Activated CD8-positive, alpha-beta memory T cell treated with anti-CD3 and anti-CD28 coated beads, Interleukin-2, amount 10 ng/mL, durations not matched to agents 7 days and 5 days (primary cell): ENCODE measurements around the gene HSF4. TPM values are rescaled to one million over a fixed set of nuclear protein-coding genes. Genes with fewer than 3 reads are reported as not detected.
"Not testable (repeated sequence)": the region's sequence is repeated elsewhere in the genome, so short reads cannot be mapped to it uniquely, and the experiment has no call there.

Experiments
- ATAC-seq: fragments of 150-1000 bp; cut with Tn5 transposase; one replicate; pipeline ENCODE4 v1.10.0; 2021; ENCODE audit warnings: moderate library complexity
- CTCF ChIA-PET: fragments of 350-600 bp; sonication (Branson Sonifier 250); formaldehyde crosslinking; loops from one replicate; lab custom pipeline; 2021; ENCODE audit warnings: antibody characterized with exemption; lab: Charles Lee
- DNase-seq: peaks from one replicate; pipeline ENCODE4 v3.0.0-alpha.2; 2020
- H3K27ac Mint-ChIP-seq: one replicate; pipeline ENCODE4 v1.8.0; 2021; ENCODE audit warnings: mild to moderate bottlenecking, mixed read lengths
- H3K27me3 Mint-ChIP-seq: one replicate; pipeline ENCODE4 v1.8.0; 2021; ENCODE audit warnings: mixed read lengths
- H3K36me3 Mint-ChIP-seq: one replicate; pipeline ENCODE4 v1.8.0; 2021; ENCODE audit warnings: mild to moderate bottlenecking, mixed read lengths
- H3K4me1 Mint-ChIP-seq: one replicate; pipeline ENCODE4 v1.8.0; 2021; ENCODE audit warnings: mixed read lengths
- H3K4me3 Mint-ChIP-seq: one replicate; pipeline ENCODE4 v1.8.0; 2021; ENCODE audit warnings: mild to moderate bottlenecking, moderate library complexity, mixed read lengths
- H3K9me3 Mint-ChIP-seq: one replicate; pipeline ENCODE4 v1.8.0; 2022; ENCODE audit warnings: low read depth, mixed read lengths
- total RNA-seq, 2 experiments: library from RNA; stranded (reverse); gene quantifications; one replicate each; pipeline ENCODE4 v1.2.3, GENCODE V29; 2021

The HSF4 gene, protein sequence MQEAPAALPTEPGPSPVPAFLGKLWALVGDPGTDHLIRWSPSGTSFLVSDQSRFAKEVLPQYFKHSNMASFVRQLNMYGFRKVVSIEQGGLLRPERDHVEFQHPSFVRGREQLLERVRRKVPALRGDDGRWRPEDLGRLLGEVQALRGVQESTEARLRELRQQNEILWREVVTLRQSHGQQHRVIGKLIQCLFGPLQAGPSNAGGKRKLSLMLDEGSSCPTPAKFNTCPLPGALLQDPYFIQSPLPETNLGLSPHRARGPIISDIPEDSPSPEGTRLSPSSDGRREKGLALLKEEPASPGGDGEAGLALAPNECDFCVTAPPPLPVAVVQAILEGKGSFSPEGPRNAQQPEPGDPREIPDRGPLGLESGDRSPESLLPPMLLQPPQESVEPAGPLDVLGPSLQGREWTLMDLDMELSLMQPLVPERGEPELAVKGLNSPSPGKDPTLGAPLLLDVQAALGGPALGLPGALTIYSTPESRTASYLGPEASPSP
- 10 to 100 TPM; 15.0 to 43.7 TPM for total RNA-seq

DNA sequence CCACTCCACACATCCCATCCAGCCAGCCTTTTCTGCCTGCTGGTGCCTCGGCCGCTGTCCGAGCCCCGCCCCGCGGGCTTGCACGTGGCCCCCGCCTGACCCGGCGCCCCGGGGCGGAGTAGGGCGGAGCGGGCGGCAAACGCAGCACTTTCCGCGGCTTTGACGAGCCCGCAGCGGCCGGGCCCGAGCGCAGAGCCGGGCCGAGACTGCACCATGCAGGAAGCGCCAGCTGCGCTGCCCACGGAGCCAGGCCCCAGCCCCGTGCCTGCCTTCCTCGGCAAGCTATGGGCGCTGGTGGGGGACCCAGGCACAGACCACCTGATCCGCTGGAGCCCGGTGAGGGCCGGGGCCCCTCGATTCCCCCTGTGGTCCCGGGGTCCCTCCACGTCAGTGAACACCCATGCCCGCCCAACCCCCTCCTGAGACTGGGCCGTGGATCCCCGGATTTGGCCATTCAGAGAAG is at the start of gene HSF4:
Gene HSF4, plus strand, starts transcription at position 147 of the 463 bp plus-strand sequence. Its CDS starts 67 bp downstream, at position 214.
- CTCF ChIA-PET = interaction anchor here (1.2 to 17.0 kb wide), 6 partner anchors 9 to 211 kb away, joined by 3 to 395 read pairs (median 40); partner anchors contain the start of gene MATCAP1
- H3K27ac Mint-ChIP-seq = no peak within 1 kb of the TSS
- peak within 1 kb of the TSS; percentile 49 for H3K4me3 Mint-ChIP-seq
- H3K4me1 Mint-ChIP-seq = peaks cover 44% of the 10 kb centered on the region
- peaks cover 7% of the 10 kb centered on the region for H3K36me3 Mint-ChIP-seq
- H3K9me3 Mint-ChIP-seq = no peaks in the 10 kb centered on the region
- ATAC-seq = no peak
- peaks cover 53% of the 10 kb centered on the region for H3K27me3 Mint-ChIP-seq
- DNase-seq = no peak

DNA sequence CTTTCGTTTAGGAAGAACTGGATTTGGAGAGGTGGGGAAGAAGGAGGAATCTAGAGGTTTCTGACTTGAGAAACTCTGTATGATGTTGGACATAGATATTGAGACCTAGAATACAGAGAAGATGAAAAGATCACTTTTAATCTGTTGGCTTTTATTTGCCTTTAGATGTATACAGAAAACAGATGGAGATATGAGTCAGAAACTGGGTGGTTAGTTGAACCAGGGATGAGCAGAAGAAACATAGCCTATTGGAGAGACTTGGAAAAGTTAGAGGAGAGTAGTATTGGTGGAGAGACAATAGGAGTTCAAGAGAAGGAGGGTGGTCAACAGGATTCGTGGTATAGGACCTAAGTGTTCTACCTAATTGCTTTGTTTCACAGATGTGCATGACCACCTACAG is 49.8 kb upstream of the HSF4 start:
- H3K4me3 Mint-ChIP-seq = no peak overlapping the region

DNA sequence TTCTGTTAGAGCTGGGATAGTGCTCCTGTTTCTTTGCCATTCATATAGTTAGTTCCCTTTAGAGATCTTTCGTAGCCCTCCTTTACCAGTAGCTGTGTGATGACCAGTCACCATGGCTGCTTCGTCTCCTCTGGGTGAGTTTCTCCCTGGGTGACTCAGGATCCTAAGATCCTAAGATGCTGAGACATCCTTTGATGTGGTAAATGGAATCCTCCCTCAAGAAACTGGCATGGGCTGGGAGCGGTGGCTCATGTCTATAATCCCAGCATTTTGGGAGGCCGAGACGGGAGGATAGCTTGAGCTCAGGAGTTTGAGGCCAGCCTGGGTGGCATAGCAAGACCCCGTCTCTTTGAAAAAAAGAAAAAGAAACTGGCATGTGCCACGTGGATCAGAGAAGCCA is 48.9 kb upstream of the HSF4 start:
- Mint-ChIP-seq H3K27ac (no peak overlapping the region), H3K4me3 (no peak overlapping the region), H3K36me3 (peaks cover 9% of the 10 kb centered on the region), H3K9me3 (no peaks in the 10 kb centered on the region), H3K4me1 (peaks cover 25% of the 10 kb centered on the region), H3K27me3 (no peaks in the 10 kb centered on the region)
- ATAC-seq = no peak
- DNase-seq = no peak
- CTCF ChIA-PET = interaction anchor here (0.6 to 1.9 kb wide), 5 partner anchors 17 to 98 kb away, joined by 3 to 8 read pairs (median 3); partner anchors contain the start of gene NOL3

More for the DNA sequence above, 49.8 kb upstream of the HSF4 start:
- Mint-ChIP-seq H3K27me3 (no peaks in the 10 kb centered on the region), H3K27ac (no peak overlapping the region), H3K4me1 (peaks cover 29% of the 10 kb centered on the region), H3K36me3 (peaks cover 6% of the 10 kb centered on the region), H3K9me3 (no peaks in the 10 kb centered on the region)
- DNase-seq (no peak), ATAC-seq (no peak)
- CTCF ChIA-PET = interaction anchor here (1.2 to 1.7 kb wide), 2 partner anchors 40 to 45 kb away, joined by 4 to 5 read pairs; partner anchors contain the start of gene TRADD

DNA sequence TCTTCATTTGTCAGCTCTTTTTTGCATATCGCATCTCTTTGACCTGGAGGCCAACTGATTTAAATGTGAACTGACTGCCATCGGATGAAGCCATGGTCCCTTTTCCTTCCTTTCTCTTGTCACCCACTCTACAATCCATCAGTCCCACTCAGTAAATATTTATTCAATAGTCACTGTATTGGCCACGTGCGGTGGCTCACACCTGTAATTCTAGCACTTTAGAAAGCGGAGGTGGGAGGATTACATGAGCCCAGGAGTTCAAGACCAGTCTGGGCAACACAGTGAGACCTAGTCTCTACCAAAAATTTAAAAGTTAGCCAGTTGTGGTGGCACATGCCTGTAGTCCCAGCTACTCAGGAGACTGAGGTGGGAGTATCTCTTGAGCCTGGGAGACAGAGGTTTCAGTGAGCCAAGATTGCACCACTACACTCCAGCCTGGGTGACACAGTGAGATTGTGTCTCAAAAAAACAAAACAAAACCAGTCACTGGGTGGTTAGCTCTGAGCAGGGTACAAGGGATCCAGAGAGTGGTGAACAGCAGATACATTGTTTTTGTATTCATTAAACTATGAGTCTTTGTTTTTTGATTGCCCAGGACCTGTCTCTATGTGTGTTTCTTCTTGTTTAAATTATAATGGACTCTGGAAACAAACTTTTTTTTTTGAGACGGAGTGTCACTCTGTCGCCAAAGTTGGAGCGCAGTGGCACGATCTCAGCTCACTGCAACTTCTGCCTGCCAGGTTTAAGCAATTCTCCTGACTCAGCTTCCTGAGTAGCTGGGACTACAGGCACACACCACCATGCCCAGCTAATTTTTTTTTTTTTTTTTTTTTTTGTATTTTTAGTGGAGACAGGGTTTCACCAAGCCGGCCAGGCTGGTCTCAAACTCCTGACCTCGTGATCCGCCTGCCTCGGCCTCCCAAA is 47.9 kb upstream of the HSF4 start:
- DNase-seq = no peak
- Mint-ChIP-seq H3K4me3 (no peak overlapping the region), H3K4me1 (peaks cover 16% of the 10 kb centered on the region), H3K36me3 (peaks cover 11% of the 10 kb centered on the region), H3K27ac (no peak overlapping the region), H3K27me3 (no peaks in the 10 kb centered on the region), H3K9me3 (no peaks in the 10 kb centered on the region)
- ATAC-seq = no peak
- CTCF ChIA-PET = interaction anchor here (0.6 to 1.9 kb wide), 6 partner anchors 16 to 99 kb away, joined by 3 to 8 read pairs (median 3); partner anchors contain the start of gene NOL3

DNA sequence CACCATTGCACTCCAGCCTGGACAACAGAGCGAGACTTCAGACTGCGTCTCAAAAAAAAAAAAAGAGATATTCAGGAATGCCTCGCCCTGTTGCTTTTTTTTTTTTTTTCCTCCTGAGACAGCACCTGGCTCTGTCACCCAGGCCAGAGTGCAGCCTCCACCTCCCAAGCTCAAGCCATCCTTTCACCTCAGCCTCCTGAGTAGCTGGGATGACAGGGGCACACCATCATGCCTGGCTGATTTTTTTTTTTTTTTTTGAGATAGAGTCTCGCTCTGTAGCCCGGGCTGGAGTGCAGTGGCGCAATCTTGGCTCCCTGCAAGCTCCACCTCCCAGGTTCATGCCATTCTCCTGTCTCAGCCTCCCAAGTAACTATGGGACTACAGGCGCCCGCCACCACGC is 46.8 kb upstream of the HSF4 start:
- no peak for DNase-seq
- Mint-ChIP-seq H3K4me3 (no peak overlapping the region), H3K36me3 (peaks cover 11% of the 10 kb centered on the region), H3K27ac (no peak overlapping the region), H3K4me1 (peaks cover 11% of the 10 kb centered on the region), H3K9me3 (no peaks in the 10 kb centered on the region), H3K27me3 (no peaks in the 10 kb centered on the region)
- CTCF ChIA-PET = interaction anchor here (0.7 kb wide), 4 partner anchors 31 to 823 kb away, joined by 3 to 5 read pairs (median 4); no protein-coding TSS in a partner anchor
- ATAC-seq = no peak

DNA sequence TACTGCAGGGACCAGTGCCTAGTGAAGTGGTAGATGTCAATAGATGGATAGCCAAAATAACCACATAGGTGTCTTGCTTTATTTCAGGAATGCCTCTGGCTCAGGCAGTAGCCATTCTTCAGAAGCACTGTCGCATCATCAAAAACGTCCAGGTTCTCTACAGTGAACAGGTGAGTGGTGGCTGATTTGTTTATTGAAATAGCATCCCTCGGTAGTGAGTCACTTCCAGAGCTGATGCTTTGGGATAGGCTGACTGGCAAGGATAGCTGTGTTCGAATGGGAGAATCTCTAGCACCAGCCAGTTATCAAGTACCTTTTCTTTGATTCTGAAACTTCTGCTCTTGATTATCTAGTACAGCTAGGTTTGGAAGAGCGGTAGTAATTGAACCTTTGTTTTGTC is 44.5 kb upstream of the HSF4 start:
- Mint-ChIP-seq H3K4me1 (no peaks in the 10 kb centered on the region), H3K27ac (no peak overlapping the region), H3K36me3 (peaks cover 12% of the 10 kb centered on the region), H3K4me3 (no peak overlapping the region), H3K27me3 (no peaks in the 10 kb centered on the region), H3K9me3 (no peaks in the 10 kb centered on the region)
- DNase-seq (no peak), ATAC-seq (no peak)
- CTCF ChIA-PET = interaction anchor here (0.8 to 0.9 kb wide), 2 partner anchors 8 to 29 kb away, joined by 3 read pairs; no protein-coding TSS in a partner anchor

DNA sequence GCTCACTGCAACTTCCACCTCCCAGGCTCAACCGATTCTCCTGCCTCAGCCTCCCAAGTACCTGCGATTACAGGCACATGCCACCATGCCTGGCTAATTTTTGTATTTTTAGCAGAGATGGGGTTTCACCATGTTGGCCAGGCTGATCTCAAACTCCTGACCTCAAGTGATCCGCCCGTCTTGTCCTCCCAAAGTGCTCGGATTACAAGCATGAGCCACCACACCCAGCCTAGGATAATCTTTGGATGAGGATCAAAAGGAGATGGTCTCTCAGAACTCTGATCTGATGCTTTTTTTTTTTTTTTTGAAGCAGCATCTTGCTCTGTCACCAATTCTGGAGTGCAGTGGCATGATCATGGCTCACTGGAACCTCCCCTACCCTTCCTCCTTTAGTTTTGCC is 41.7 kb upstream of the HSF4 start:
- peaks cover 13% of the 10 kb centered on the region for H3K36me3 Mint-ChIP-seq
- CTCF ChIA-PET = interaction anchor here (0.9 kb wide), 1 partner anchor 13 kb away, joined by 5 read pairs; no protein-coding TSS in a partner anchor
- H3K27ac Mint-ChIP-seq, H3K9me3 Mint-ChIP-seq, H3K4me3 Mint-ChIP-seq, H3K27me3 Mint-ChIP-seq, DNase-seq, H3K4me1 Mint-ChIP-seq, ATAC-seq: not testable (repeated sequence)

DNA sequence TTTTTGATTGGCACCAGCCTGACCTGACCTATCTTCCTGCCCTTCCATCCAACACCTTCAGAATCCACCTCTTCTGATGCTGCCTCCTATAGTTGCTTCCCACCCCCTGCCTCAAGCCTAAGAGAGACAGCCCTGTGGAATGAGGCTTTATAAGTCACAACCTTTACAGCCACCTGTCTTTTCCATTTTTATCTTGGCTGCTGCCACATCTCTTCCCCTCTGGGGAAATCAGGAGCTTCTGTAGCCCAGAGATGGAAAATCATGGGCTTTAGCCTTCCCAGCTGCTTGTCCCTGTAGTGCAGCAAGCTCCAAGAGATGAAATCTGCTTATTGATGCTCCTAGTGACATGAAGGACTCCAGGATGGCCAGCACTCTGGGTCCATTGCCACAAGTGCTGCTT is 36.1 kb upstream of the HSF4 start:
- Mint-ChIP-seq H3K9me3 (no peaks in the 10 kb centered on the region), H3K4me1 (peaks cover 5% of the 10 kb centered on the region), H3K27me3 (no peaks in the 10 kb centered on the region), H3K4me3 (no peak overlapping the region), H3K36me3 (peaks cover 13% of the 10 kb centered on the region), H3K27ac (no peak overlapping the region)
- DNase-seq (no peak), ATAC-seq (no peak)
- CTCF ChIA-PET = interaction anchor here (1.0 to 1.8 kb wide), 2 partner anchors 27 to 46 kb away, joined by 3 to 5 read pairs; no protein-coding TSS in a partner anchor

DNA sequence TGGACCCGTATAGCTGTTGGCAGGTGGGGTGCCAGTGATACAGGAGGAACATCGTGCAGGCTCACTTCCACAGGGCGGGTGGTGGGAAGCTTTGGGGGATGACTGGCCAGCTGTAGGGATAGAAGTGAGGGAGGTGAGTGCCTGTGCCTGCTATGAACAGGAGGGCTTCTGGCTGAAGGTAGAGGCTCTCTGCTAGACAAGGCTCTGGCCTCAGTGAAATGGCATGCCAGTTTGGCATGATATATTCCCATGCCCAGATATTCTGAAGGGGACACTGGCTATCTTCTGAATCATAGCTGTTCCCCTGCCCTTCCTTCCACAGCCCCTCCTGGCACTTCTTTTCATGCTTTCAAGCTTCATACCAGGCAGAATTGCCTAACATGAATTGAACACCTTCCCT is 35.7 kb upstream of the HSF4 start:
- no peak overlapping the region for H3K4me3 Mint-ChIP-seq
- CTCF ChIA-PET = interaction anchor here (1.0 to 1.8 kb wide), 6 partner anchors 9 to 153 kb away, joined by 3 to 5 read pairs (median 4); no protein-coding TSS in a partner anchor
- peaks cover 10% of the 10 kb centered on the region for H3K36me3 Mint-ChIP-seq
- peaks cover 5% of the 10 kb centered on the region for H3K4me1 Mint-ChIP-seq
- no peaks in the 10 kb centered on the region for H3K27me3 Mint-ChIP-seq
- no peaks in the 10 kb centered on the region for H3K9me3 Mint-ChIP-seq
- ATAC-seq (no peak), DNase-seq (no peak)
- H3K27ac Mint-ChIP-seq = no peak overlapping the region

DNA sequence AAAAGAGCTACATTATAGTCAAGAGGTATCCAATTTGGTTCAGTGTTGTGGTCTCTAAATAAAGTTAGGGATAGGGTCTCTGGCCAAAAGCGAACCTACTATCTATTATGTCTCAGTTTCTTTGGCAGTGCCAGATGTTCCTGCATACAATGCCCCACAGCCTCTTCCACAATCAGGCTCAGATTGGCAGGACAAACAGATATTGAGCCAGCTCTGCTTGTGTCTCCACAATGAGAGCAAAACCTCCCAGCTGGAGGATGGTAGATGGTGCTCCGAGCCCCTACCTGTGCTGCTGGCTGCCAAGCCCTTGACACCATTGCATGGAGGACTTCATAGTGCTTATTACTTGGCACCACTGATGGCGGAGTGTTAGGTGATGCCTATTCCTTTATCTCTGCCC is 35.1 kb upstream of the HSF4 start:
- ATAC-seq (no peak), DNase-seq (no peak)
- no peaks in the 10 kb centered on the region for H3K9me3 Mint-ChIP-seq
- H3K27ac Mint-ChIP-seq = no peak overlapping the region
- H3K4me3 Mint-ChIP-seq = no peak overlapping the region
- peaks cover 12% of the 10 kb centered on the region for H3K36me3 Mint-ChIP-seq
- no peaks in the 10 kb centered on the region for H3K27me3 Mint-ChIP-seq
- CTCF ChIA-PET = interaction anchor here (0.5 to 1.4 kb wide), 6 partner anchors 9 to 154 kb away, joined by 3 to 5 read pairs (median 3); no protein-coding TSS in a partner anchor
- peaks cover 5% of the 10 kb centered on the region for H3K4me1 Mint-ChIP-seq

DNA sequence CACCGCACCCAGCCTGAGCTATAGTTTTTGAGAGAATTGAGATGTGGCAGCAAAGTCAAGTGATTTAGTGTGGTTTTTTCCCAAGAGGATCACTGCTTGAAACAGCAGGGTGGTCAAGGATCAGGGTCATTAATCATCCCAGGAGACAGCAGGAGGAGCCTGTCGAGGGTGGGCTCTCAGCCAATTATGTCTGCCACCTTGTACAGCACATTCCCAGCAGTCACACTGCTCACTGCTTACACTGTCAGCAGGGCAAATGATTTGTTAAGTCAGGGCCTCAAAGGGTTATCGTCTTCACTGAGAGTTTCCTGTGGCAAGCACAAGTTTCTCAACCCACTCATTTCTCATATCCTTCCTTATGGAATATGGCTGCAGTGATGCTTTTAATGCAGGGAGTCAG is 26.9 kb upstream of the HSF4 start:
- Mint-ChIP-seq H3K36me3 (peaks cover 30% of the 10 kb centered on the region), H3K9me3 (no peaks in the 10 kb centered on the region), H3K4me1 (peaks cover 3% of the 10 kb centered on the region), H3K27ac (no peak overlapping the region), H3K4me3 (no peak overlapping the region), H3K27me3 (no peaks in the 10 kb centered on the region)
- no peak for DNase-seq
- no peak for ATAC-seq
- CTCF ChIA-PET = interaction anchor here (1.1 to 3.8 kb wide), 3 partner anchors 8 to 120 kb away, joined by 3 to 17 read pairs (median 3); no protein-coding TSS in a partner anchor

DNA sequence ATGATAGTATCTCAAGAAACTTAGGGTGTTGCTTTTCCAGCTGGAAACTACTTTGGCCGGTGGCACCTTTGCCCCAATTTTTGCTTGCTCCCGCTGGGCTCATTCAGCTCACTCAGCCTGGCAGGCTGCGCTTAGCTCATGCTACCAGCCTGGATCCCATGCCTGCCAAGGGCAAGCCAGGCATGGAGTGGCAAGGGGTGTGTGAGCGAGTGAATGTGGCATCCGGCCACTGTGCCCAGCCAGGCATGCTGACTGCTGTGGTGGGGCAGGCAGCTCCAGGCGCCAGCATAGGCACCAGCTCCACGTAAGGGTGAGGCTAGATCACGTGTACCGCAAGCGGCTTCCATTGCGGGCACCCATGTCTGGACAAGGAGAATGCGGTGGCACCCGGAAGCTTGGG is 23.2 kb upstream of the HSF4 start:
- H3K4me3 Mint-ChIP-seq = no peak overlapping the region
- CTCF ChIA-PET = interaction anchor here (0.8 to 1.9 kb wide), 11 partner anchors 9 to 306 kb away, joined by 3 to 14 read pairs (median 4); partner anchors contain the start of gene B3GNT9
- no peak for ATAC-seq
- no peak overlapping the region for H3K27ac Mint-ChIP-seq
- H3K9me3 Mint-ChIP-seq = no peaks in the 10 kb centered on the region
- H3K4me1 Mint-ChIP-seq = no peaks in the 10 kb centered on the region
- DNase-seq = no peak
- H3K27me3 Mint-ChIP-seq = no peaks in the 10 kb centered on the region
- peaks cover 16% of the 10 kb centered on the region for H3K36me3 Mint-ChIP-seq
